ENCODE measurements around the gene NSDHL. TPM values are rescaled to one million over a fixed set of nuclear protein-coding genes. Genes with fewer than 3 reads are reported as not detected.

NSDHL gene
- total RNA-seq, 1 experiment from 2014 or later = 31.6 TPM

DNA sequence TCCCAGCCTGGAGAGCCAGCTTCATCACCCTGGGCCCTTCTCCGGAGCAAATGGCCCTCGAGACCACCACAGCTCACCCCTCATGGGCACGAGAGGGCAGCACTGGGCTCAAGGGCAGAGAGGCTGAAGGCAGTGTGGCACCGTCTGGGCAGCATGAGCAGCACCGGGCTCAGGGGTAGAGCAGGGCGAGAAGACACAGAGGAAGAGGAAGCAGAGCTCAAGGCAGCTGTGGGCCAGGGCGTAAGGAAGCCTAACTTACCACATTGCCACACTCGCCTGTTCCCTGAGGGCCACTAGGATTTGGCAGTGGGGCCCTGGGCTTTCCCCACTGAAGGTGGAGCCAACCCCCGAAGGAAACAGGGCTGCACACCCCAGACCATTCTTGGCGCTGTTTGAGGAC lies 82.5 kb downstream of the NSDHL start:
- WGBS (ENCODE audit: extremely low coverage, insufficient read length, low lambda C conversion rate) = no CpG with 5 or more reads among the region's 10 CpGs
- no peak overlapping the region for H3K4me2 ChIP-seq (ENCODE audit: insufficient read depth, insufficient read length, low read length)
- H3K79me1 ChIP-seq (ENCODE audit: insufficient read depth, low read depth, low read length, poor library complexity, severe bottlenecking) = no peaks in the 10 kb centered on the region
- H4K5ac ChIP-seq (ENCODE audit: insufficient read length, low read depth, low read length) = no peak overlapping the region
- no peak for DNase-seq
- H2AFZ ChIP-seq (ENCODE audit: low read length) = no peak overlapping the region
- no peaks in the 10 kb centered on the region for H3K23me2 ChIP-seq (ENCODE audit: insufficient read length, low read depth, low read length, poor library complexity, severe bottlenecking)
- H3K36me3 Mint-ChIP-seq (ENCODE audit: insufficient read depth in 1 of 3, low read depth in 3 of 3) = peaks cover 0 to under 1% (median 0%) of the 10 kb centered on the region in 3 experiments; a peak in 2 of 7 replicates
- H3K18ac ChIP-seq (ENCODE audit: insufficient read length, low read depth, low read length) = no peak overlapping the region
- H2BK120ac ChIP-seq (ENCODE audit: low read depth, low read length, poor library complexity, severe bottlenecking) = no peak overlapping the region
- H3K27me3 Mint-ChIP-seq (ENCODE audit: low read depth) = no peaks in the 10 kb centered on the region
- peaks cover 6 to 16% of the 10 kb centered on the region in 2 experiments; a peak in 3 of 4 replicates for H3K4me1 Mint-ChIP-seq
- no peak overlapping the region for H4K91ac ChIP-seq (ENCODE audit: insufficient read length, low read depth, low read length)
- H4K8ac ChIP-seq (replicated peaks; ENCODE audit: insufficient read length, low read depth, low read length) = no peak overlapping the region
- H3K27ac Mint-ChIP-seq = no peak overlapping the region; a peak in 1 of 7 replicates
- no peak overlapping the region for H2BK12ac ChIP-seq (ENCODE audit: insufficient read length, low read depth, low read length)
- no peak overlapping the region for H3K14ac ChIP-seq (ENCODE audit: insufficient read depth, low read length)
- H3K79me2 ChIP-seq (ENCODE audit: insufficient read depth, low read length) = no peaks in the 10 kb centered on the region
- H2AK5ac ChIP-seq (ENCODE audit: insufficient read length, low read length) = no peak overlapping the region
- H3K9me3 ChIP-seq (ENCODE audit: control insufficient read depth, low read depth, low read length) = peaks cover 32% of the 10 kb centered on the region
- no peaks in the 10 kb centered on the region for H3K27me3 ChIP-seq (ENCODE audit: insufficient read depth, low read length)
- H3K56ac ChIP-seq (ENCODE audit: insufficient read length, low read depth, low read length) = no peak overlapping the region
- H2BK15ac ChIP-seq (ENCODE audit: low read depth, low read length) = no peak overlapping the region
- no peak overlapping the region for H3K27ac ChIP-seq (ENCODE audit: insufficient read length, low read depth, low read length)
- no peak overlapping the region for H2BK20ac ChIP-seq (ENCODE audit: low read depth, low read length, poor library complexity, severe bottlenecking)
- no peaks in the 10 kb centered on the region for H4K20me1 ChIP-seq (ENCODE audit: control insufficient read depth, insufficient read depth, insufficient read length)
- no peaks in the 10 kb centered on the region for H3K4me1 ChIP-seq (ENCODE audit: insufficient read depth, low read length)
- H3T11ph ChIP-seq (ENCODE audit: low read length) = no peak overlapping the region
- no peak overlapping the region for H3K4me3 Mint-ChIP-seq
- H2BK5ac ChIP-seq (ENCODE audit: insufficient read length, low read length) = no peak overlapping the region
- H3K23ac ChIP-seq (ENCODE audit: insufficient read length, low read depth, low read length) = no peak overlapping the region
- no peak overlapping the region for H3K4ac ChIP-seq (ENCODE audit: low read depth, low read length)
- H3K9ac ChIP-seq (ENCODE audit: extremely low read depth, insufficient read length, low read length) = no peak overlapping the region
- H3K9me3 Mint-ChIP-seq = peaks cover 65 to 77% of the 10 kb centered on the region in 2 experiments
- TF ChIP-seq, protein P1, sequence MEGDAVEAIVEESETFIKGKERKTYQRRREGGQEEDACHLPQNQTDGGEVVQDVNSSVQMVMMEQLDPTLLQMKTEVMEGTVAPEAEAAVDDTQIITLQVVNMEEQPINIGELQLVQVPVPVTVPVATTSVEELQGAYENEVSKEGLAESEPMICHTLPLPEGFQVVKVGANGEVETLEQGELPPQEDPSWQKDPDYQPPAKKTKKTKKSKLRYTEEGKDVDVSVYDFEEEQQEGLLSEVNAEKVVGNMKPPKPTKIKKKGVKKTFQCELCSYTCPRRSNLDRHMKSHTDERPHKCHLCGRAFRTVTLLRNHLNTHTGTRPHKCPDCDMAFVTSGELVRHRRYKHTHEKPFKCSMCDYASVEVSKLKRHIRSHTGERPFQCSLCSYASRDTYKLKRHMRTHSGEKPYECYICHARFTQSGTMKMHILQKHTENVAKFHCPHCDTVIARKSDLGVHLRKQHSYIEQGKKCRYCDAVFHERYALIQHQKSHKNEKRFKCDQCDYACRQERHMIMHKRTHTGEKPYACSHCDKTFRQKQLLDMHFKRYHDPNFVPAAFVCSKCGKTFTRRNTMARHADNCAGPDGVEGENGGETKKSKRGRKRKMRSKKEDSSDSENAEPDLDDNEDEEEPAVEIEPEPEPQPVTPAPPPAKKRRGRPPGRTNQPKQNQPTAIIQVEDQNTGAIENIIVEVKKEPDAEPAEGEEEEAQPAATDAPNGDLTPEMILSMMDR (conservative IDR thresholded peaks at IDR 0.05) = no peak

Data from H9 (cell line).